ENCODE results near the gene TCP11L2.

TCP11L2 gene

DNA sequence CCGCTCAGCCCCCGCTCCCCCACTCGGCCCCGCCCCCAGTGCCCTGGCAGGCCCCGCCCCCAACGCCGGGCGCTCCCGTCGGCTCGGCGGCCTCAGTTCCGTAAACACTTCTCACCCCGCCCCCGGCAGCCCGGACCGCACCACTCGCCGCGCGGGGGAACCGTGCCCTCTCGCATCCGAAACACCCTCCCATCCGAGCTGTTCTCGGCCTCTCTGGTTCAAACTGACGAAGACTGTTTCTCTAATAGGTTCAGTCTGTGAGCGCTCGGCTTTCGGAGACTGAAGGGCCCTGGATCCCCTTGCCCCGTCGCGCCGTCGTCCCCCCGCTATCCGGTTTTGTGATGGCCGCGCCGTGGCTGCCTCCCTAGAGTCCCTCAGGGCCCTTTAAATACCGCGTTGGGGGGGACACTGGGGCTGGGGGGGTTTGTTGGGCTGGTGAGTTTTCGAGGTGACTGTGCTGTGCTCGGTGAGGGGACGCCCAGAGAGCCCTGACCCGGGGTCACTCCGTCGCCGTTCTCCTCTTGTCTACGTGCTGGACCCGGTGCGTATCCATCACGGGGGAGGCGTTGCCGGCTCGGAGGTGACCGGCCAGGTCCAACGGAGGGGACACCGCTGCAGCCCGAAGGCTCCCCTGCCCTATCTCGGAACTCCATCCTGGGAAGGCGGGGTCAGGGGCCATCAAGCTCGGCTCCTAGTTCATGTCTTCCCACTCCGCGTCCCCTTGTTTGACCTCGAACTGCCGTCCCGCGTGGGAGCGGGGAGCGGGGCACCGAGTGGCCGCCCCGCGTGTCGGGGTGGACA lies at the start of gene TCP11L2:
TSS of gene TCP11L2 (plus strand) at position 333 of the 801 bp plus-strand sequence. CDS start 8,343 bp downstream, outside the sequence.
- DNase-seq, result peak; percentile 62

DNA sequence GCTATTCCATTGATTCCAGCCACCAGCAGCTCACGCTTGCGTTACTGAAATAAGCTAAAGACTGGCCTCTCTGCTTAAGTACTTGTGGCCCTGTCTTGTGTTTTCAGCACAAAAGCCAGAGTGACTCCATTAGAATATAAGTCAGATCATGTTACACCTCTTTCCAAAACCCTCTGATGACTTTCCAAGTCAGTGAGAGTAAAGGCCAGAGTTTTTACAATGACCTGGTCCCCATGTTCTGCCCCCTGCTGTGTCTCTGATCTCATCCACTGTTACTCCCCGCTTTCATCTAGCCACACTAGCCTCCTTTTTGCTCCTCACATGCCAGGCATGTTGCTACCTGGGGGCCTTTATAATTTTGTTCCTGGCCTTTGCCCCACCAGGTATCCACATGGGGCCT lies 47.8 kb upstream of the TCP11L2 start:
- DNase-seq, result no peak

DNA sequence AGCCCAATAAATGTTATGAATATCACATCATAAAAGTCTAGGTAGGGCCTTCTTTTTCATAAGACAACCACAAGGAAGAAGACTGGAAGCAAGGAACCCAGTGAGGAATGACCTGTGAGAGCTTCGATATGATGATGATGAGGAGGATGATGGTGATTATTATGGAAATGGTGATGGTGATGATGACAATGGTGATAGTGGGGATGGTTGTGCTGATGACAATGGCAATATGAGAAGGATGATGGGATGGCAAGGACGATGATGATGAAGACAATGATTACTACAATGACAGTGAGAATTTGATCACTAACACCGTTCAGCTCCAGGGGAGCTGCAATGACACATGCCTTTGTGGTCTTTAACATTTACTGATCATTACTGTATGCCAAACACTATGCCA lies 47.0 kb upstream of the TCP11L2 start:
- no peak for DNase-seq

DNA sequence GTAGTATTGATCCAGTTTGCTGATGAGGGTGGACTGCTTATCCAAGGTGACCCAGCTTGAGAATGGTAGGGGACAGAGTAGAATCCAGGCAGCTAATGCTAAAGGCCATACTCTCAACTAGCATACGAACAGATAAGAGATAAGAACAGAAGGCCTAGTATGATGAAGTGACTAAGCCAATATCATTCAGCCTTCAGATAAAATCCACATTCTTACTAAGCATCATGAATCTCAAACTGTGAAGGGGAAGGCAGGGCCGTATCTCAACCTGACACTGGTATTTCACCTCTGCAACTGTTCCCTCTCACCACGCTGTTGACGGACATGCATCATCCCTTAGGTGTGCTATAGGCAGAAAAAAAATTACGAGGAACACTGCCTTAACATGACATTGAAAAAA lies 46.6 kb upstream of the TCP11L2 start:
- no peak for DNase-seq

DNA sequence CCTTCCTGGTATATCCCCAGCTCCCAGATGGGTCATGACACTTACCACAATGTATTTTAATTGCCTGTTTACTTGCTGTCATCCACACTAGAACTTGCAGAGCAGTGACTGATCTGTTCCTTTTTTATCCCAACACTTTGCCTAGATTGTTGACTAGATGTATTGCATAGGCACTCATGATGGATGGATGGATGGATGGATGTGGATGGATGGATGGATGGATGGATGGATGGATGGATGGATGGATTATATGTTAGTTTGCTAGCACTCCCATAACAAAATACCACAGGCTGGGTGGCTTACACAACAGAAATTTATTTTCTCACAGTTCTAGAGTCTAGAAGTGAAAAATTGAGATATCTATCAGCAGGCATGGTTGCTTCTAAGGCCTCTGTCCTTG lies 46.0 kb upstream of the TCP11L2 start:
- DNase-seq, result no peak

DNA sequence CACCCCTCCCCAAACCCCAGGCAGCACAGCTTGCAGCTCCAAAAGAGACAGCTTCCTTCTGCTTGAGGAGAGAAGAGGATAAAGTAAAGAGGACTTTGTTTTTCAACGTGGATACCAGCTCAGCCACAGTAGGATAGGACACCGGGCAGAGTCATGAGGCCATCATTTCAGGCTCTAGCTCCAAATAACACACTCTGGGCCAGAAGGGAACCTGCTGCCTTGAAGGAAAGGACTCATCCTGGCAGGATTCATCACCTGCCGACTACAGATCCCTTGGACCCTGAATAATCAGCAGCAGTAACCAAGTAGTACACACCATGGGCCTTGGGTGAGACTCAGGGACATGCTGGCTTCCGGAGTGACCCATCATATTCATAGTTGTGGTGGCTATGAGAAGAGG lies 44.3 kb upstream of the TCP11L2 start:
- no peak for DNase-seq

DNA sequence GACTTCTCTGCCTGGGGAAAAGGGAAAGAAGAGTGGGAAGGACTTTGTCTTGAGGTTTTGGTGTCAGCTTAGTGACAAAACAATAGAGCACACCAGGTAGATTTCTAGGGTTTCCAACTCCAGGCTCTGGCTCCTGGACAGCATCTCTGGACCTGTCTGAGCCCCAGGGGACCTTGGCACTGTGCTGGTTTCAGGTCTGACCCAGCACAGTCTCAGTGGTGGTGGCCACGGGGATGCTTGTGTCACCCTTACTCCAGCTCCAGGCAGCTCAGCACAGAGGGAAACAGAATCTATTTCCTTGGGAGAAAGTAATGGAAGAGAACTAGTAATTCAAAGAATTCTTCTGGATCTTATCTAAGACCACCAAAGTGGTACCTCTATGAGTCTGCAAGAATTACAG lies 43.6 kb upstream of the TCP11L2 start:
- no peak for DNase-seq

DNA sequence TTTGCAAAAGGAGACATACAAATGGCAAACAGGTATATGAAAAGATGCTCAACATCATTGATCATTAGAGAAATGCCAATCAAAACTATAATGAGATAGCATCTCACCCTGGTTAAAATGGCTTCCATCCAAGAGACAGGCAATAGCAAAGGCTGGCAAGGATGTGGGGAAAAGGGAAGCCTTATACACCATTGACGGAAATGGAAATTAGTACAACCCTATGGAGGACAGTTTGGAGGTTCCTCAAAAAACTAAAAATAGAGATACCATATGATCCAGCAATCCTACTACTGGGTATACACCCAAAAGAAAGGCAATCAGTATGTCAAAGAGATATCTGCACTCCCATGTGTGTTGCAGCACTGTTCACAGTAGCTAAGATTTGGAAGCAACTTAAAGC lies 37.4 kb upstream of the TCP11L2 start:
- no peak for DNase-seq

DNA sequence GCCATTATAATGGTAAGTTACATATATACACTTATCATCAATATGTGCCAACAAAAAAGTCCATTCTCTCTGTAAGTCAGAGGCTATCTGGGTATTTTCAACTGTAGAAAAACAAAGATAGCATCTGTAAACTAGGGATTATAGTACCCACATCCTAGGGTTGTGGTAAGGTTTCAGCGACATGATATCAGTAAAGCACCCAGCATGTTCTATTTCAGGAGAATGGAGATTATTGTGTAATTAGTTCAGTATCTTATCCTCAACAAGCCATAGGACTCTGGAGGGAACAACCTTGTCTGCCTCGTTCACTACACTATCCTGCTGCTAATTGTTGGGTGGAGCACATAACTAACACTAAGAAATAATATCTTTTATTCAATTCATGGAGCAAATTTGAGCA lies 35.0 kb upstream of the TCP11L2 start:
- no peak for DNase-seq

DNA sequence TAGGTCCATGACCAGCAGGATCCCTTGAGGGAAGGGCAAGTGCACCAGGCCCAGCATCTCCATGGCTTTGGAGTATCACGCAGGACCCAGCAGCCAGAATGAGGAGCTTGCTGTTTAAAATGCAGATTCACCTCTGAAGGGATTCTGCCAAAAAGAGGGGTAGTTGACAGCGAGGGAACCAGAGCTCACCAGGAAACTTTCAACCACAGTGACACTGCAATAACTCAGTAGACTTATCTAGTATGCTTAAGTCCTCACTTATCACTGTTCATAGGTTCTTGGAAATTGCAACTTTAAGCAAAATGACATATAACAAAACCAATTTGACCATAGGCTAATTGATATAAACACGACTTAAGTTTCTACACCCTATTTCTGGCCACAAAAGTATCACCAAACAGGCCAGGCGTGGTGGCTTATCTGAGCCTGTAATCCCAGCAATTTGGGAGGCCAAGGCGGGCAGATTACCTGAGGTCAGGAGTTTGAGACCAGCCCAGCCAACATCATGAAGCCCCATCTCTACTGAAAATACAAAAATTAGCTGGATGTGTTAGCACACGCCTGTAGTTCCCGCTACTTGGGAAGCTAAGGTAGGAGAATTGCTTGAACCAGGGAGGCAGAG lies 33.3 kb upstream of the TCP11L2 start:
- no peak for DNase-seq

DNA sequence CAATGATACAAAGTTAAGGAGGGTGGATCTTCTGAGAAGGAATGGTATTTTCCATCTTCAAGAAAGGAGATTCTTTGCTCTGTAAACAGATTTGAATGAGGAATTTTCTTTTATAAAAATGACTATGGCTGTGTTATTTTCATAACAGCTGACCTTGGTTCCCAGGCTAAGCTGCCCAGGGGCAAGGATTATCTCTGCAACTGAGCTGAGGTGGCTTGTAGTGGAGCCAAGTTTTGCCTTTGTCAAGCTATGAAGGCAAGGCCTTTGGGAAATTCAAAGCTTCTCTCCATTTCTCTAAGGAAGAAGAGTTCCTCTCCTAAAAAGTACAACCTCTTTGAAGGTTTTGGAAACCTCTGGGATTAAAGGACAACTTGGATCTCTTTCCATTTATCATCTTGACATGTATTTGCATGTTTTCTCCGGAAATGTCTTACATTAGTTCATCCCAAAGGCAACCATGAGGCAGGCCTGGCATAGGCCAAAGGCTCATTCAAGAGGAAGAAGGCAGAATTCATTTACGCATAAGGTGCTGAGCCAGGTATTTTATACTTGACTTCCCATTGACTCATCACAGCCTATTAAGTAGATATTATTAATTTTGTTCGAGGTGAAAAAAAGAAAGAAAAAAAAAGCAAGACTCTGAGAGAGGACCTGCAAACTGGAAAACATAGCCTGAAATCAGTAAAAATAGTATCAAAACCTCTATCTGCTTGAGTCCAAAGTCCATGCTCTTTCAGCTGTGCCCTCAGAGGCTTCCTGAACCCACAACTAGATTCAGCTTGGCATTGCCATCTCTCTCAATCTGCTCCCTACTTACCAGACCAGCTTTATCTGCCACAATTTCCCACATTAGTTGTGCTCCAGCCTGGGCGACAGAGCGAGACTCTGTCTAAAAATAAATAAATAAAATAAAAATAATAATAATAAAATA lies 30.7 kb upstream of the TCP11L2 start:
- DNase-seq, result no peak

DNA sequence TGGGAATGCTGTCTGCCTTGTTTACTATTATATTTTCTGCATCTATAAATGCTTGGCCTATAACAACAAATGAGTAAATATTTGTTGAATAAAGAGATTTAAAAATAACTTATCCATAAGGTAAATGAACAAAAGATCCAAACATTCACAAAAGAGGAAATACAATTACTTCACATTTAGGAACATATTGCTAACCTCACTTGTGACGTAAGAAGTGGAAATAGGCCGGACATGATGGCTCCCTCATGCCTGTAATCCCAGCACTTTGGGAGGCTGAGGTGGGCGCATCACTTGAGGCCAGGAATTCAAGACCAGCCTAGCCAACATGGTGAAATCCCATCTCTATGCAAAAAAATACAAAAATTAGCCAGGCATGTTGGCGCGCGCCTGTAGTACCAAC lies 29.0 kb upstream of the TCP11L2 start:
- no peak for DNase-seq

DNA sequence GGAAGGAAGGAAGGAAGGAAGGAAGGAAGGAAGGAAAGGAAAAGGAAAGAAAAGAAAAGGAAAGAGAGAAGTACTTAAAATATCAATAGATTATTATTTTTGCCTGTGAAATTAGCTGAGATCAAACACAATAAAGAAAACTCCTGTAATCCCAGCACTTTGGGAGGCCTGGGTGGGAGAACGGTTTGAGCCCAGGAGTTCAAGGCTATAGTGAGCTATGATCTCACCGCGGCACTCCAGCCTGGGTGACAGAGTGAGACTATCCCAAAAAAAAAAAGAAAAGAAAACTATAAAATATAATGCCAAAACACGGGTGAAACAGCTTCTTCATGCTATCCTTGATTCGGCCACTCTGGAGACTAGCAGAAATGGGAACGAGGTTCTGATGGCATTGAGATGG lies 28.5 kb upstream of the TCP11L2 start:
- DNase-seq, result no peak

DNA sequence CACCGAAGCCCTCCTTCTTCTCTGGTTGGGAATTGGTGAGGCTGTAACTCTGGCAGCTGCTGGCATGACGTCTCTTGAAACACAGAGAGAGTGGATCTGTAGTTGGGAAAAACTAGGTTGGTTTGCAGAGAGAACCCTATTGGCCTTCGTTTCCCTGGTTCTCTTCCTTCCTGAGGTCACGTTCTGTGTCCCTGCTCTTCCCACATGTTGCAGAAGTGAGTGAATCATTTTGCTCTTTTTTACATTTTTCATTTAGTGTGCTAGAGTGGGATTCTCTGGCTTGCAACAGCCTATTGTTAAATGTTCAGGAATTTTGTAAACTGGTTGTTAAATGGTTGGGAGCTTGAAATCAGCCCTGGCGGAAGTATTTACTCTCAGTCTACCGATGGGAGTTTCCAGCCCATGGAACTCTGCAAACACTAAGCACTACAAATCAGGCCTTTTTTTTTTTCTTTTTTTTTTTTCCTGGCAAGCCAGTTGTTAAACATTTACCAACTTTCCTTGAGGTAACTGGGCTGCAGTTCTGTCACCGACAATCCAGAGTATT lies 27.9 kb upstream of the TCP11L2 start:
- DNase-seq, result no peak

DNA sequence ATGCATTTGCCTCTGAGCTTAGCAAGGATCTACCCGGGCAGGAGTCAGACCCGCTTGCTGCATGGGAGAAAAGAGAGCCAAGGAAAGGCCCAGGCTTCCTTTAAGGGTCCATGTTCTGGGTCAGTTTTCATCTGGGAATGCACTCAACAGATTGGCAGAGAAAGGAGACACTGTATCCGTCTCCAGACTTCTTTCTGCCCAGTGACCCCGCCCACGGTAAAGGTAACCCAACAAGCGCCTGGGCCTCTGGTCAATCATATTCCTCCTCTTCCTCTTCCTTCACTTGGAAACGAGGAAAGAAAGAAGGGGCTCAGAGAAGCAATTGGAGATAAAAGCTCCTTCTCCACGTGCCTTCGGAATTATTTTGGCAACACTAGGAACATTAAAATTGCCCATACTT lies 27.1 kb upstream of the TCP11L2 start:
- no peak for DNase-seq

DNA sequence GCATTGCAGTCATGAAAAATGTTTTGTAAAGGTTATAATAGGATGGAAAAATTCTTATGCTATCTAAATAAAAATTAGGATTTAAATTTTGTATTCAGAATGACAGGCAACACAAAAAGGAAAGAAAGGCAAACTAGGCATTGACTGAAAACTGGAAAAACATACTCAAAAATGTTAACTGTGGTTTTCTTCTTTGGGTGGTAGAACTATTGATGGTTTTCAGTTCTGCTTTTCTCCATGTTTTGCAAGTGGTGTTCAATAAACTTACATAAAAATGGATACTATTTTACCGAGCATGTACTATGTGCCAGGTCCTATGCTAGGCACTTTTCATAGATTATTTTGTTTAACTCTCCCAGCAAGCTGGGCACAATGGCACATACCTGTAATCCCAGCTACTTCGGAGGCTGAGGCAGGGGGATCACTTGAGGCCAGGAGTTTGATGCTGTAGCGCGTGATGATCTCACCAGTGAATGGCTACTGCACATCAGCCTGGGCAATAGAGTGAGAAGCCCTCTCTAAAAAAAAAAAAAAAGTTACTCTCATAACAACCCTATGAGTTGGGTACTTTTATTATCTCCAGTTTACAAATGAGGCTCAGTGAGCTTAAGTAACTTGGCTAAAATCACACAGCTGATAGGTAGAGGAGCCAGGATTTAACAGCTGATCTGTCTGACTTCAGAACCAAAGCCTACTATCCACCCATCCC lies 26.3 kb upstream of the TCP11L2 start:
- no peak for DNase-seq

DNA sequence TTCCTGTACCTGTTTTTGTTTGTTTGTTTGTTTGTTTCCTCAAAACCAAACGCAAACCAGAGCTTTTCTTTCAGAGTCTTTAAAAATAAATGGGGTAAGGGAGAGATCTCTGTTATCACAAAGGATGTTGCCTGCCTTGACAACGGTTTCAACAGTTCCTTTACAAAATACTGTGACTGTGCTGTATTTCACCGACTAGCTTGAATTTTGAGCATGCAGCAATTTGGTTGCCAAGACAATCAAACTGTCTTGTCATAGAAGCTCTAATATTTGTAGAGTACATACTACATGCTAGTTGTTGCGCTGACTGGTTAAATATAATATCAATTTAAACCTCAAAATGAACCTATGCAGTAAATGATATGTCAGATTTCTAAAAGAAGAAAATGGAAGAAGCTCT lies 22.4 kb upstream of the TCP11L2 start:
- no peak for DNase-seq

DNA sequence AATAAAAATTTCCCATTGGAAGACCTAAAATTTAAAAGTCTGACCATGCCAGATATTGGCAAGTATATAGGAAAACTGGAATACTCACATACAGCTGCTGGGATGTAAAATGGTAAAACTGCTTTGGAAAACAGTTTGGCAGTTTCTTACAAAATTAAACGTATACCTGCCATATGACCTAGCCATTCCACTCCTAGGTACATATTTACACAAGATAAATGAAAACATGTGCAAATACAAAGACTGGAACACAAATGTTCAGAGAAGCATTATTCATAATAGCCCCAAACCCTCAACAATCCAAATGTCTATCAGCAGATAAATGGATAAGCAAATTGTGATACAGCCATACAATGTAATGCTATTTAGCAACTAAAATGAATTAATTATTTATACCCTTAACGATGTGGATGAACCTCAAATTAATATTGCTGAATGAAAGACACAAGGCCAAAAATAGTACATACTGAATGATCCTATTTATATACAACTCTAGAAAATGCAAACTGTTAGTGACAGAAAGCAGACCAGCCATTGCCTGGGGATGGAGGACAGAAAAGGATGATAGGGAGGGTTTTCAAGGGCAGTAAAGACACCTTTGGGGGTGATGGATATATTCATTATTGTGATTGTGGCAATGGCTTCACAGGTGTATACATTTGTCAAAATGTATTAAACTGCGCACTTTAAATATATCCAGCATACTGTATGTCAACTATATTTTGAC lies 21.3 kb upstream of the TCP11L2 start:
- no peak for DNase-seq

DNA sequence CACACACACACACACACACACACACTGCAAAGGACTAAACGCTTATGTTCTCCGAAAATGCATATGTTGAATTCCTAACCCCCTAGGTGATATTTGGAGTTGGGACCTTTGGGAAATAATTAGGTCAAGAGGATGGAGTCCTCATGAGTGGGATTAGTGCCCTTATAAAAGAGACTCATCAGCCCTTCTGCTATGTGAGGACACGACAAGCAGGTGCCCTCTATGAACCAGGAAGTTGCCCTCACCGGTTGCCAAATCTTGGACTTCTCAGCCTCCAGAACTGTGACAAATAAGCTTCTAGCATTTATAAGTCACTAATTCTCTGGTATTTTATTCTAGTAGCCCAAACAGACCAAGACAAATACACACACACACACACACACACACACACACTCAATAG lies 20.7 kb upstream of the TCP11L2 start:
- no peak for DNase-seq

DNA sequence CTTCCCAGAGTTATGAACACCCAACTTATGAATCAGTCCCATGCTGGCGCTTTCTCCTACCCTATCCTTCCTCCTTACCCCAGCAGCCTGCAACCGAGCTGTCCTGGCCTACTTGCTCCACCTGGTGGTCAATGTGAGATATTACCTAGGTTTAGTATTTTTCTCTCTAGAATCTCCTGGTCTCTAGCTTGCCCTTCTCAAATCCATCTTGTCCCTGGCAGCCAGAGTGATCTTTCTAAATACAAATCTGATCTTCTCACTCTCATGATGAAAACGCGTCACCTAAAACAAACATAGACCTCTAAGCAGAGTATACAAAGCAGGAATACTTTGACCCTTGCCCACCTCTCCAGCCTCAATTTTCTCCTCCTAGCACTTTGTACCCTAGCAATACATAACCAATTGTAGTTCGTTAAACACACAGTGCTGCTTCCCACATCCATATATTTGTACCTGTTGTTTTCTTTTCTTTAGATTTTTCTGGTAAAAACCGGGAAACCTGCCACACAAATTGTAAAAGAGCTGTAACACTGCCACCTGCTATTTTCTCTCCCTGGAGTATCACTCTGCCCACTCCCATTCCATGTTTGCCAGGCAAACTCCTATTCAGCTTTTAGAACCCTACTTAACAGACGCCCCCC lies 20.0 kb upstream of the TCP11L2 start:
- DNase-seq, result no peak

DNA sequence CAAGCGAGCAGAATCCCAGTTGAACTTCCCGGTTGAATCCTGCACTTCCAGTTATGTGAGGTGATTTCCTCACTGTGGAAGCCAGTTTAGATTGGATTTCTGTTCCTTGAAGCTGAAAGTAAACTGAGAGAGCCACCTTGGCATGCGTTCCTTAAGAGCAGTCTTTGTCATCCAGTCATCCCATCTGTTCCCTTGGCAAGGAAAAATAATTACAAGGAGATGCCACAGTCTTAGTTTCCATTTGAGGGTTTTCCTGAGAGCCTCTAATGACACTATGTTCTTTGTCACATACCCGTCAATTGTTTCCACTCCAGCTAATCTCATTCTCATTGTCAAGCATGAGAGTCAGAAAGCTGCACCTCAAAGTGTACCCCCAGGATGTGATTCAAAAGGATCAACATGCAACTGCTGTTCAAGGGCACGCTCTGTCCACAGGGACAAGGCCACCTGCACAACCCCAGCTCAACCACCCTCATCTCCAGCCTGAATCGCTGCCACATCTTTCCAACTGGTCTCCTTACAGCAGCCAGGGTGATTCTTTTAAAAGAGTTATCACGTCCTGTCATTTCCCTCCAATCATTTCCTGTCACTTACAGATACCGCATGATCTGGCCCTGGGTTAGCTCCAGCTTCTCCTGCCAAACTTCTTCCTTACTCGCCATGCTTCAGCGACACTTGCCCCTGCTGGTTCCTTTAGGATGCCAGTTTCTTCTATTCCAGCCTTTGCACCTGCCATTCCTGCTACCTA lies 18.0 kb upstream of the TCP11L2 start:
- no peak for DNase-seq
